Panc1 (cell line): Measurements from ENCODE around the gene B4GAT1. TPM values are rescaled to one million over a fixed set of nuclear protein-coding genes. Genes with fewer than 3 reads are reported as not detected.

Experiments used
- ATAC-seq: fragments of 200-7000 bp; cut with Tn5 transposase; 2 replicates; pipeline ENCODE4 v1.9.1; 2020; ENCODE audit warnings: mild to moderate bottlenecking, moderate library complexity
- BruUV-seq: library from RNA; stranded (reverse); fragments of 400-500 nt; replicated peaks from 2 replicates; lab custom pipeline; 2021; lab: Mats Ljungman, UMichigan
- CTCF ChIA-PET: fragments of 300-600 bp; sonication (Branson Sonifier 250); formaldehyde crosslinking; loops from one replicate; lab custom pipeline; 2022; ENCODE audit warnings: antibody characterized with exemption; lab: Charles Lee
- POLR2A ChIA-PET: fragments of 300-600 bp; sonication (Branson Sonifier 250); formaldehyde crosslinking; loops from one replicate; lab custom pipeline; 2022; ENCODE audit warnings: antibody characterized with exemption; lab: Charles Lee
- DNase-seq: peaks from one replicate; pipeline ENCODE4 v3.0.0-alpha.2; 2010; ENCODE audit warnings: low read depth, low spot score
- H3K27ac ChIP-seq: 2 replicates; pipeline ENCODE4 v1.5.1; 2011; ENCODE audit warnings: mild to moderate bottlenecking, low read length, inconsistent platforms
- H3K27me3 ChIP-seq: fragments of 200-500 bp; sonication (Bioruptor generic); 2 replicates; pipeline ENCODE4 v1.6.0; 2014; ENCODE audit warnings: low read length, inconsistent platforms; ENCODE audit not compliant: control insufficient read depth, insufficient read depth
- H3K36me3 ChIP-seq: fragments of 200-500 bp; sonication (Bioruptor generic); 2 replicates; pipeline ENCODE4 v1.5.1; 2014; ENCODE audit warnings: inconsistent platforms, mild to moderate bottlenecking, low read length, moderate library complexity; ENCODE audit not compliant: control insufficient read depth, insufficient read depth
- H3K4me1 ChIP-seq: 2 replicates; pipeline ENCODE4 v1.5.1; 2011; ENCODE audit warnings: inconsistent platforms, mild to moderate bottlenecking, low read length, moderate library complexity; ENCODE audit not compliant: control insufficient read depth, insufficient read depth
- H3K4me3 ChIP-seq, 2 experiments: 2 replicates each; pipeline ENCODE4 v1.5.1; 2011 to 2012; ENCODE audit warnings: low read depth in 2 of 2, low read length in 2 of 2, mild to moderate bottlenecking in 2 of 2, inconsistent platforms in 1 of 2, moderate library complexity in 1 of 2
- H3K9me3 ChIP-seq: fragments of 200-500 bp; sonication (Bioruptor generic); 2 replicates; pipeline ENCODE4 v1.5.1; 2014; ENCODE audit warnings: low read depth, mild to moderate bottlenecking, inconsistent platforms, low read length, moderate library complexity; ENCODE audit not compliant: control insufficient read depth, insufficient read depth
- POLR2AphosphoS5 ChIP-seq: IDR thresholded peaks from 2 replicates; pipeline ENCODE4 v1.6.1; 2012; ENCODE audit warnings: mild to moderate bottlenecking, low read depth, low read length, moderate library complexity
- REST ChIP-seq, 2 experiments: IDR thresholded peaks; 2 replicates each; pipeline ENCODE4 v1.6.1; 2011 to 2012; ENCODE audit warnings: low read depth in 2 of 2, control low read depth in 1 of 2, low read length in 1 of 2, mild to moderate bottlenecking in 1 of 2, moderate library complexity in 1 of 2; ENCODE audit not compliant: insufficient read depth in 1 of 2
- SIN3A ChIP-seq: IDR thresholded peaks from 2 replicates; pipeline ENCODE4 v1.6.1; 2012; ENCODE audit warnings: low read depth, mild to moderate bottlenecking, low read length, moderate library complexity, borderline replicate concordance; ENCODE audit not compliant: insufficient read depth
- TCF7L2 ChIP-seq: IDR thresholded peaks from 2 replicates; pipeline ENCODE4 v1.6.1; 2011; ENCODE audit warnings: mild to moderate bottlenecking, low read depth, low read length, inconsistent platforms
- in situ Hi-C: cut with HindIII; loops from 2 replicates; pipeline ENCODE4 v1.10.0; 2016; ENCODE audit warnings: low sequenced_read_pairs, low pct_unique_long_range_greater_than_20kb
- intact Hi-C: fragments of 100-400 bp; cut with micrococcal nuclease; formaldehyde crosslinking; loops from one replicate; pipeline ENCODE4 v1.10.0; 2022; ENCODE audit not compliant: unreplicated experiment
- total RNA-seq: library from RNA; stranded (reverse); gene quantifications from one replicate; pipeline ENCODE4 v1.2.1, GENCODE V29; 2021; ENCODE audit not compliant: unreplicated experiment
- TF ChIP-seq, protein P1 (sequence below): fragments of 450-650 bp; IDR thresholded peaks from 2 replicates; pipeline ENCODE4 v1.5.1; 2017; ENCODE audit warnings: mild to moderate bottlenecking

B4GAT1 gene
- total RNA-seq, 1 experiment from 2014 or later, result 29.3 TPM

DNA sequence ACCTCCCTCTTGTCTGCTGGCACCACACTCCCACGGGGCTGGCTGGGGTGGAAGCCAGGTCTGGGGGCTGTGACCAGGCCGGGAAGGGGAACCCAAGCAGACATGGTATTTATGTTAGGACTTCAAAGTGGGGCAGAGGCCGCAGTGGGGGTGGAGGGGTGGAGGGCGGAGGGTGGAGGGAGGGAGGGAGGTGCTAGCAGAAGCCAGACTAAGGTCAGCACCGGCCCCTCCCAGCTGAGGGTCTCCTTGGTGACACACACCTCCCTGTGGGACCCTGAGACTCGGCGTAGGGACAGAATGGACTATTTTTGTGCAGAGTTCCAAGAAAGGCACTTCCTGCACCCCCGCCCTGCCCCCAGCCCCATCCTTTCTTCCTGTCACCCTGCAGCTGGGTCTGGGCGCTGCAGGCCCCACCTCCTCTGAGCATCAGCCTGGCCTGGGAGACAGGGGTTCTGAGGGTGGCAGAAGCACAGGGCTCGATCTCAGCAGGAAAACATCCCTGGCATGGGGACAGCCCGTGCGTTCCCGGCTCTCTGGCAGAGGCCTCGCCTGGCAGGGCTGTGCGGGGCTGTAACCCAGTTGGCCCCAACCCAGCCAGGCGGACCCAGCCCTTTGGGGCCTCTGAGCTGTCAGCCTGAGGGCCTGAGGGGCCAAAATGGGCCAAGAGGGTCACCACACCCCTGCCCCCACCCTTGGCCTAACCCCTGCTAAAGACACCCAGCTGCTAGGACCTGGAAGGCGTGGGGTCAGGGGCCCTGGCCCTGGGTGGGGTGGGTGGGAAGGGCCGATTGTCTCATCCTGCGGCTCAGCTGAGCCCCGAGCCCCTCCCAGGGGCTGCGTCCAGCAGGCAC is 20.9 kb downstream of the B4GAT1 start:
- H3K9me3 ChIP-seq, result no peaks in the 10 kb centered on the region
- no peaks in the 10 kb centered on the region for H3K36me3 ChIP-seq
- TF ChIP-seq POLR2AphosphoS5, result no peak
- no peak for TF ChIP-seq TCF7L2
- TF ChIP-seq, protein P1, sequence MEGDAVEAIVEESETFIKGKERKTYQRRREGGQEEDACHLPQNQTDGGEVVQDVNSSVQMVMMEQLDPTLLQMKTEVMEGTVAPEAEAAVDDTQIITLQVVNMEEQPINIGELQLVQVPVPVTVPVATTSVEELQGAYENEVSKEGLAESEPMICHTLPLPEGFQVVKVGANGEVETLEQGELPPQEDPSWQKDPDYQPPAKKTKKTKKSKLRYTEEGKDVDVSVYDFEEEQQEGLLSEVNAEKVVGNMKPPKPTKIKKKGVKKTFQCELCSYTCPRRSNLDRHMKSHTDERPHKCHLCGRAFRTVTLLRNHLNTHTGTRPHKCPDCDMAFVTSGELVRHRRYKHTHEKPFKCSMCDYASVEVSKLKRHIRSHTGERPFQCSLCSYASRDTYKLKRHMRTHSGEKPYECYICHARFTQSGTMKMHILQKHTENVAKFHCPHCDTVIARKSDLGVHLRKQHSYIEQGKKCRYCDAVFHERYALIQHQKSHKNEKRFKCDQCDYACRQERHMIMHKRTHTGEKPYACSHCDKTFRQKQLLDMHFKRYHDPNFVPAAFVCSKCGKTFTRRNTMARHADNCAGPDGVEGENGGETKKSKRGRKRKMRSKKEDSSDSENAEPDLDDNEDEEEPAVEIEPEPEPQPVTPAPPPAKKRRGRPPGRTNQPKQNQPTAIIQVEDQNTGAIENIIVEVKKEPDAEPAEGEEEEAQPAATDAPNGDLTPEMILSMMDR, result no peak
- TF ChIP-seq SIN3A, result no peak
- TF ChIP-seq REST (IDR thresholded peaks at IDR 0.05; ENCODE audit: insufficient read depth in 1 of 2, low read depth in 2 of 2, low read length in 1 of 2), result no peak
- intact Hi-C loops, result no loop called here
- DNase-seq (no peak), ATAC-seq (peak; percentile 22)
- H3K4me1 ChIP-seq, result peaks cover 18% of the 10 kb centered on the region
- no peaks in the 10 kb centered on the region for H3K27me3 ChIP-seq
- H3K27ac ChIP-seq, result 0 out of 2 replicates have a peak overlapping the region, but pooled peaks have one; percentile 32
- in situ Hi-C loops, result no loop called here
- no peak overlapping the region for H3K4me3 ChIP-seq
- BruUV-seq, result no TSS peak
- ChIA-PET POLR2A (interaction anchor here (0.6 kb wide), 1 partner anchor 12 kb away, joined by 9 read pairs; no protein-coding TSS in a partner anchor), CTCF (interaction anchor here (1.0 to 1.1 kb wide), 2 partner anchors 8 to 15 kb away, joined by 4 to 8 read pairs; no protein-coding TSS in a partner anchor)

- ATAC-seq (no peak), DNase-seq (no peak)
- ChIA-PET POLR2A (no interaction called here), CTCF (interaction anchor here (0.5 kb wide), 1 partner anchor 40 kb away, joined by 3 read pairs; no protein-coding TSS in a partner anchor)
- Histone ChIP-seq H3K4me3 (no peak overlapping the region), H3K9me3 (no peaks in the 10 kb centered on the region), H3K27me3 (no peaks in the 10 kb centered on the region), H3K4me1 (peaks cover 18% of the 10 kb centered on the region), H3K36me3 (no peaks in the 10 kb centered on the region), H3K27ac (no peak overlapping the region)
- in situ Hi-C loops, result no loop called here
- no peak for TF ChIP-seq SIN3A
- no peak for TF ChIP-seq POLR2AphosphoS5
- no peak for TF ChIP-seq TCF7L2
- TF ChIP-seq, protein P1, result no peak
- TF ChIP-seq REST (IDR thresholded peaks at IDR 0.05; ENCODE audit: insufficient read depth in 1 of 2, low read depth in 2 of 2, low read length in 1 of 2), result no peak
- BruUV-seq, result no TSS peak
- intact Hi-C loops, result no loop called here
Measured at GRCh38 chr11:66325263-66325671, 22.2 kb downstream of the B4GAT1 start.
